Hepatocyte (in vitro differentiated cells): ENCODE data around the gene NELL2.

Experiments used
- EZH2 ChIP-seq: fragments of 200-600 bp; sonication (generic); IDR thresholded peaks from 2 replicates; pipeline ENCODE4 v1.6.1; 2016; ENCODE audit warnings: antibody characterized with exemption, mild to moderate bottlenecking, borderline replicate concordance
- TF ChIP-seq, protein P1 (sequence below): fragments of 200-600 bp; sonication (generic); IDR thresholded peaks from 2 replicates; pipeline ENCODE4 v1.5.1; 2016; ENCODE audit warnings: antibody characterized with exemption, mild to moderate bottlenecking; ENCODE audit not compliant: poor library complexity

DNA sequence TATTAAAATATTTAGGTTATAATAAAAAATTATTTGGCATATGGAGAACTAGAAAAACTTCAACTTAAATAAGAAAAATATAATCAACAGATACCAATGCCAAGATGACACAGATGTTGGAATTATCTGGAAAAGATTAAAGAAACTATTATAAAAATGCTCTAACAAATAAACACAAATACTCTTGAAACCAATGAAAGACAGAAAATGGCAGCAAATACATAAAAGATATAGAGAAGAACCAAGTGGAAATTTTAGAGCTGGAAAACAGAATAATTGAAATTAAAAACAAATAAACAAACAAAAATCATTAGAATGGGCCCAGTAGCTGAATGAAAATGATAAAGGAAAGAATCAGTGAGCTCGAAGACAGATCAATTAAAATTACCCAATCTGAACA is 5.1 kb upstream of the NELL2 start:
- TF ChIP-seq, protein P1, sequence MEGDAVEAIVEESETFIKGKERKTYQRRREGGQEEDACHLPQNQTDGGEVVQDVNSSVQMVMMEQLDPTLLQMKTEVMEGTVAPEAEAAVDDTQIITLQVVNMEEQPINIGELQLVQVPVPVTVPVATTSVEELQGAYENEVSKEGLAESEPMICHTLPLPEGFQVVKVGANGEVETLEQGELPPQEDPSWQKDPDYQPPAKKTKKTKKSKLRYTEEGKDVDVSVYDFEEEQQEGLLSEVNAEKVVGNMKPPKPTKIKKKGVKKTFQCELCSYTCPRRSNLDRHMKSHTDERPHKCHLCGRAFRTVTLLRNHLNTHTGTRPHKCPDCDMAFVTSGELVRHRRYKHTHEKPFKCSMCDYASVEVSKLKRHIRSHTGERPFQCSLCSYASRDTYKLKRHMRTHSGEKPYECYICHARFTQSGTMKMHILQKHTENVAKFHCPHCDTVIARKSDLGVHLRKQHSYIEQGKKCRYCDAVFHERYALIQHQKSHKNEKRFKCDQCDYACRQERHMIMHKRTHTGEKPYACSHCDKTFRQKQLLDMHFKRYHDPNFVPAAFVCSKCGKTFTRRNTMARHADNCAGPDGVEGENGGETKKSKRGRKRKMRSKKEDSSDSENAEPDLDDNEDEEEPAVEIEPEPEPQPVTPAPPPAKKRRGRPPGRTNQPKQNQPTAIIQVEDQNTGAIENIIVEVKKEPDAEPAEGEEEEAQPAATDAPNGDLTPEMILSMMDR: no peak
- no peak for TF ChIP-seq EZH2
